PC-9 (cell line): Measurements from ENCODE around the gene PIK3R2. TPM values are rescaled to one million over a fixed set of nuclear protein-coding genes. Genes with fewer than 3 reads are reported as not detected.
A peak's percentile ranks its signal among the peaks of the same experiment; 100 is the strongest.

Experiments
- BruUV-seq: library from RNA; stranded (reverse); fragments of 400-500 nt; replicated peaks from 2 replicates; lab custom pipeline; 2021; lab: Mats Ljungman, UMichigan
- CTCF ChIA-PET: fragments of 300-600 bp; sonication (Branson Sonifier 250); formaldehyde crosslinking; loops from one replicate; lab custom pipeline; 2022; ENCODE audit warnings: antibody characterized with exemption; lab: Charles Lee
- POLR2A ChIA-PET: fragments of 300-600 bp; sonication (Branson Sonifier 250); formaldehyde crosslinking; loops from one replicate; lab custom pipeline; 2022; ENCODE audit warnings: antibody characterized with exemption; ENCODE audit not compliant: unreplicated experiment; lab: Charles Lee
- DNase-seq, 2 experiments: peaks; one replicate each; pipeline versions ENCODE4 v3.0.0 to v3.0.0-alpha.2; 2015 to 2022; ENCODE audit warnings: mixed read lengths in 1 of 2
- H2AFZ ChIP-seq: fragments of 200-600 bp; sonication (generic); 2 replicates; pipeline ENCODE4 v1.8.1; 2017; ENCODE audit warnings: antibody characterized with exemption
- H3F3A ChIP-seq: fragments of 200-600 bp; sonication (generic); 2 replicates; pipeline ENCODE4 v1.8.1; 2017; ENCODE audit warnings: antibody characterized with exemption, mild to moderate bottlenecking, low read depth; ENCODE audit not compliant: insufficient read depth
- H3K27ac ChIP-seq: fragments of 200-600 bp; sonication (generic); 2 replicates; pipeline ENCODE4 v1.6.1; 2016; ENCODE audit warnings: mixed run types
- H3K27me3 ChIP-seq: fragments of 200-600 bp; sonication (generic); 2 replicates; pipeline ENCODE4 v1.6.1; 2016; ENCODE audit warnings: low read depth, mixed run types; ENCODE audit not compliant: insufficient read depth
- H3K36me3 ChIP-seq: fragments of 200-600 bp; sonication (generic); 2 replicates; pipeline ENCODE4 v1.6.1; 2016; ENCODE audit warnings: low read depth, mixed run types
- H3K4me1 ChIP-seq: fragments of 200-600 bp; sonication (generic); replicated peaks from 2 replicates; pipeline ENCODE4 v1.6.1; 2016; ENCODE audit warnings: mixed run types; ENCODE audit not compliant: insufficient read depth
- H3K4me2 ChIP-seq: fragments of 200-600 bp; sonication (generic); 2 replicates; pipeline ENCODE4 v1.6.1; 2017; ENCODE audit warnings: mixed run types
- H3K4me3 ChIP-seq: fragments of 200-600 bp; sonication (generic); 2 replicates; pipeline ENCODE4 v1.6.1; 2016; ENCODE audit warnings: mixed run types
- H3K79me2 ChIP-seq: fragments of 200-600 bp; sonication (generic); 2 replicates; pipeline ENCODE4 v1.6.1; 2017; ENCODE audit warnings: low read depth, mixed run types
- H3K9me2 ChIP-seq: fragments of 200-600 bp; sonication (generic); 2 replicates; pipeline ENCODE4 v1.8.1; 2017; ENCODE audit warnings: mild to moderate bottlenecking; ENCODE audit not compliant: insufficient read depth
- H3K9me3 ChIP-seq: fragments of 200-600 bp; sonication (generic); 2 replicates; pipeline ENCODE4 v1.8.1; 2016; ENCODE audit warnings: low read depth; ENCODE audit not compliant: insufficient read depth
- H4K20me1 ChIP-seq: fragments of 200-600 bp; sonication (generic); 2 replicates; pipeline ENCODE4 v1.8.1; 2017; ENCODE audit not compliant: insufficient read depth
- CTCF ChIP-seq: fragments of 200-600 bp; sonication (generic); conservative IDR thresholded peaks from 2 replicates; pipeline ENCODE4 v1.6.1; 2017; ENCODE audit warnings: mixed run types, antibody characterized with exemption, mild to moderate bottlenecking, moderate library complexity
- EZH2 ChIP-seq: fragments of 200-600 bp; sonication (generic); IDR thresholded peaks from 2 replicates; pipeline ENCODE4 v1.8.0; 2017; ENCODE audit warnings: antibody characterized with exemption, low read depth
- intact Hi-C: fragments of 100-400 bp; cut with micrococcal nuclease; formaldehyde crosslinking; loops from one replicate; pipeline ENCODE4 v1.10.0; 2022; ENCODE audit not compliant: unreplicated experiment
- total RNA-seq: library from RNA; stranded (reverse); gene quantifications from 2 replicates; pipeline ENCODE4 v1.2.3, GENCODE V29; 2021

PIK3R2 gene
- total RNA-seq, 1 experiment from 2014 or later: 61.8 TPM

DNA sequence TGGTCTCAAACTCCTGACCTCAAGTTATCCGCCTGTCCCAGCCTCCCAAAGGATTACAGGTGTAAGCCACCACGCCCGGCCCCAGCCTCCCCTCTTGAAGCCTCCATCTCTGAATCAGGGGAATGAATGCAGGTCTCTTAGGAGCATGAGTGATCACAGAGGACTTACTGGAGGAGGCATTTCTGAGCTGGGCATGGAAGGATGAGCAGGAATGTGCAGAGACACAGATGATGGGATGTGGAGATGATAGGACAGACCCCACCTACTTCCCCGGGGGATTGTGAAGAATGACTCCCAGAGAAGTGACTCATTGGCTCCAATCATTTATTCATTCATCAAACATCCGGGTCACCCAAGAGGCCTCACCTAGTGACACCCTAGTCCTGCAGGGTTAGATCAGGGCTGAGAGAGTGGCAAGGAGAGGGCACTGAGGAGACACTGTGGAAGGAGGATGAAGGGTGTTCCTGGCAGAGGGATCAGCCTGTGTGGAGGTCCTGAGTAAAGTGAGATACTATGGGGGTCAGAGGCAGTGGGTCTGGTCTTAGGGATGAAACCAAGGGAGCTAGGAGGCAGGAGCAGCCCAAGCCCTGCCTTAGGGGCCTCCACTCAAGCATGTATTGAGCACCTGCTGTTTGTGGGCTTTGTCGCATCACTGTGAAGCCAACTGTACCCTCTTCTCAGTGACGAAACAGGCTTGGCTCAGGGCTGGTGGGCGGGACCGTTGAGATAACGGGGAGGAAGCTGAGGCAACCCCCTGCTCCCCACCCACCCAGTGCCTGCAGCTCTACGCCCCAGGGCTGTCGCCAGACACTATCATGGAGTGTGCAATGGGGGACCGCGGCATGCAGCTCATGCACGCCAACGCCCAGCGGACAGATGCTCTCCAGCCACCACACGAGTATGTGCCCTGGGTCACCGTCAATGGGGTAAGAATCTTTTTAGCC is 23.7 kb downstream of the PIK3R2 start:
- ChIA-PET POLR2A (no interaction called here), CTCF (interaction anchor here (0.5 kb wide), 1 partner anchor 373 kb away, joined by 12 read pairs; no protein-coding TSS in a partner anchor)
- TF ChIP-seq EZH2 (no peak), CTCF (no peak)
- H3K9me2 ChIP-seq: no peaks in the 10 kb centered on the region
- intact Hi-C loops: no loop called here
- no peaks in the 10 kb centered on the region for H3K36me3 ChIP-seq
- H2AFZ ChIP-seq: no peak overlapping the region
- H3K79me2 ChIP-seq: no peaks in the 10 kb centered on the region
- no peaks in the 10 kb centered on the region for H4K20me1 ChIP-seq
- no TSS peak for BruUV-seq
- H3K4me2 ChIP-seq: no peak overlapping the region
- no peak for DNase-seq
- no peak overlapping the region for H3K27ac ChIP-seq
- no peaks in the 10 kb centered on the region for H3K27me3 ChIP-seq
- H3F3A ChIP-seq: peaks cover 40% of the 10 kb centered on the region; the same call in 1 of the 2 replicates
- H3K4me1 ChIP-seq: peaks cover 15% of the 10 kb centered on the region
- H3K9me3 ChIP-seq: no peaks in the 10 kb centered on the region
- no peak overlapping the region for H3K4me3 ChIP-seq

- TF ChIP-seq CTCF: no peak
- no peak for TF ChIP-seq EZH2
- Histone ChIP-seq H3K4me3 (no peak overlapping the region), H3F3A (peaks cover 27% of the 10 kb centered on the region), H3K4me2 (no peak overlapping the region), H4K20me1 (no peaks in the 10 kb centered on the region), H3K27ac (no peak overlapping the region), H3K36me3 (no peaks in the 10 kb centered on the region), H3K9me2 (no peaks in the 10 kb centered on the region), H3K79me2 (no peaks in the 10 kb centered on the region), H3K4me1 (peaks cover 5% of the 10 kb centered on the region), H3K27me3 (no peaks in the 10 kb centered on the region), H2AFZ (no peak overlapping the region), H3K9me3 (no peaks in the 10 kb centered on the region)
- ChIA-PET CTCF (no interaction called here), POLR2A (no interaction called here)
- no peak for DNase-seq
- BruUV-seq: no TSS peak
- intact Hi-C loops: no loop called here
Observed at GRCh38 chr19:18179957-18180356, 27.0 kb downstream of the PIK3R2 start.

GRCh38 chr19:18183529-18183928 is 30.6 kb downstream of the PIK3R2 start:
- Histone ChIP-seq H3K79me2 (no peaks in the 10 kb centered on the region), H3K4me2 (no peak overlapping the region), H4K20me1 (no peaks in the 10 kb centered on the region), H3K27me3 (no peaks in the 10 kb centered on the region), H3K9me3 (no peaks in the 10 kb centered on the region), H3K9me2 (no peaks in the 10 kb centered on the region), H2AFZ (no peak overlapping the region), H3K4me1 (no peaks in the 10 kb centered on the region), H3K36me3 (no peaks in the 10 kb centered on the region), H3K4me3 (no peak overlapping the region), H3K27ac (no peak overlapping the region), H3F3A (peaks cover 31% of the 10 kb centered on the region)
- TF ChIP-seq EZH2 (no peak), CTCF (no peak)
- ChIA-PET CTCF (interaction anchor here (0.5 to 0.6 kb wide), 2 partner anchors 20 to 36 kb away, joined by 3 to 5 read pairs; partner anchors contain the start of gene RAB3A), POLR2A (no interaction called here)
- intact Hi-C loops: no loop called here
- no TSS peak for BruUV-seq
- peak in 1 of 2 experiments; percentile 50 for DNase-seq
